Smooth muscle cell of bladder (primary cell): Measurements from ENCODE around the gene AQP12A. TPM values are rescaled to one million over a fixed set of nuclear protein-coding genes. Genes with fewer than 3 reads are reported as not detected.

ENCODE experiments used
- total RNA-seq: library from RNA; depleted of rRNA; stranded (reverse); fragments of >200 nt; gene quantifications from 2 replicates; pipeline ENCODE4 v1.2.3, GENCODE V29; 2014

AQP12A gene
- not detected in 2 replicates for total RNA-seq

GRCh38 chr2:240691631-240692420 is at the start of gene AQP12A:
Gene AQP12A (plus strand): TSS chr2:240691866. CDS start chr2:240691914, 48 bp downstream.

GRCh38 chr2:240682431-240683224 is 9.0 kb upstream of the AQP12A start, which contains the start of gene AQP12B:
Gene AQP12B (minus strand): TSS chr2:240682885. CDS start chr2:240682837, 48 bp downstream.

Other genes starting within 250 kb of the AQP12A start
- gene ANKMY1, start 133.9 kb upstream of the AQP12A start, total RNA-seq, result 4.8 and 5.8 TPM in 2 replicates
- gene DUSP28, start 131.5 kb upstream of the AQP12A start, total RNA-seq, result 2.0 and 2.1 TPM in 2 replicates
- 7.4 and 8.5 TPM in 2 replicates for gene RNPEPL1, start 123.4 kb upstream of the AQP12A start, total RNA-seq
- 20.1 TPM in 2 replicates for gene CAPN10, start 105.1 kb upstream of the AQP12A start, total RNA-seq
- gene GPR35, start 66.4 kb upstream of the AQP12A start, total RNA-seq, result 0.28 and 0.74 TPM in 2 replicates
- gene AQP12B, start 9.0 kb upstream of the AQP12A start, total RNA-seq, result not detected in 2 replicates
- gene KIF1A, start 128.4 kb downstream of the AQP12A start, total RNA-seq, result not detected in 2 replicates
- gene AGXT, start 177.0 kb downstream of the AQP12A start, total RNA-seq, result 0.14 TPM in 1 of 2 replicates, not detected in the other
- not detected in 2 replicates for gene MAB21L4, start 204.3 kb downstream of the AQP12A start, total RNA-seq
- gene CROCC2, start 214.5 kb downstream of the AQP12A start, total RNA-seq, result 0.09 and 0.14 TPM in 2 replicates